Activated naive CD4-positive, alpha-beta T cell treated with anti-CD3 and anti-CD28 coated beads, Interleukin-2, amount 10 ng/mL, durations not matched to agents 7 days and 5 days (primary cell): ENCODE data around the gene WNK1.
A peak's percentile ranks its signal among the peaks of the same experiment; 100 is the strongest.

Experiments used
- CTCF ChIA-PET: fragments of 350-600 bp; sonication (Branson Sonifier 250); formaldehyde crosslinking; loops from one replicate; lab custom pipeline; 2021; ENCODE audit warnings: antibody characterized with exemption; lab: Charles Lee
- DNase-seq: peaks from one replicate; pipeline ENCODE4 v3.0.0-alpha.2; 2020
- H3K27ac Mint-ChIP-seq: one replicate; pipeline ENCODE4 v1.8.0; 2021; ENCODE audit warnings: mild to moderate bottlenecking, moderate library complexity, mixed read lengths
- H3K27me3 Mint-ChIP-seq: one replicate; pipeline ENCODE4 v1.8.0; 2021; ENCODE audit warnings: mild to moderate bottlenecking, mixed read lengths
- H3K36me3 Mint-ChIP-seq: one replicate; pipeline ENCODE4 v1.8.0; 2021; ENCODE audit warnings: mixed read lengths
- H3K4me1 Mint-ChIP-seq: one replicate; pipeline ENCODE4 v1.8.0; 2021; ENCODE audit warnings: mixed read lengths
- H3K4me3 Mint-ChIP-seq: one replicate; pipeline ENCODE4 v1.8.0; 2021; ENCODE audit warnings: mild to moderate bottlenecking, moderate library complexity, mixed read lengths
- H3K9me3 Mint-ChIP-seq: one replicate; pipeline ENCODE4 v1.8.0; 2021; ENCODE audit warnings: mixed read lengths

The WNK1 gene

DNA sequence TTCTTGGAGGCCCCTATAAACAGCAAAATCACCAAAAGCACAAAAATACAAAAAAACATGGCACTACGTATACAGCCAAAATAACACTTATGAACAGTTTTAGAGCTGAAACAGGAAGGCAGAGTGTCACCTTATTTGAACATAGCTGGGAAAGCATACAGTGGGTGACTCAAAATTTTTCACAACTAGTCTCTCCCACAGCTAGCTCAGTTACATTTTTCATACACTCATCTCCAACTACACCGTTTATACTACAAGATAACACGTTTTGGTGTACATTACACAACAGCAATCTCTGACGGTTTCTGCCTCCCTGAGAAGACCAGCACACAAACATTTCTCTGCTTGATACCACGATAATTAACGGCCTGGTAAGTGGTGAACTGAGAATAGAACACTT lies 194.3 kb downstream of the WNK1 start:
- H3K4me1 Mint-ChIP-seq = peaks cover 47% of the 10 kb centered on the region
- H3K36me3 Mint-ChIP-seq = peaks cover 32% of the 10 kb centered on the region
- no peaks in the 10 kb centered on the region for H3K9me3 Mint-ChIP-seq
- no peak overlapping the region for H3K4me3 Mint-ChIP-seq
- DNase-seq = no peak
- CTCF ChIA-PET = interaction anchor here (0.9 to 1.2 kb wide), 3 partner anchors 130 to 371 kb away, joined by 3 to 6 read pairs (median 4); no protein-coding TSS in a partner anchor
- H3K27ac Mint-ChIP-seq = peak overlapping the region; percentile 2
- peaks cover 5% of the 10 kb centered on the region for H3K27me3 Mint-ChIP-seq

DNA sequence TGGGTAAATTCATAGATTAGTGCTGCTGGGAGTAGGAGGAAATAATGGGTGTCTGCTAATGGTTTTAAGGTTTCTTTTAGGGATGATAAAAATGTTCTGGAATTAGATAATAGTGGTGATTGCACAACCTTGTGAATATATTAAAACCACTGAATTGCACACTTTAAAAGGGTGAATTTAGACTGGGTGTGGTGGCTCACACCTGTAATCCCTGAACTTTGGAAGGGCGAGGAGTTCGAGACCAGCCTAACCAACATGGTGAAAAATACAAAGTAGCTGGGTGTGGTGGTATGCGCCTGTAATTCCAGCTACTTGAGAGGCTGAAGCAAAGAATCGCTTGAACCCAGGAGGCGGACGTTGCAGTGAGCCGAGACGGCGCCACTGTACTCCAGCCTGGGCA lies 195.9 kb downstream of the WNK1 start:
- peak overlapping the region; percentile 59 for H3K27ac Mint-ChIP-seq
- H3K9me3 Mint-ChIP-seq = no peaks in the 10 kb centered on the region
- H3K27me3 Mint-ChIP-seq = peaks cover 5% of the 10 kb centered on the region
- peak overlapping the region; percentile 95 for H3K4me3 Mint-ChIP-seq
- CTCF ChIA-PET = interaction anchor here (0.6 to 1.1 kb wide), 2 partner anchors 134 to 145 kb away, joined by 3 read pairs; no protein-coding TSS in a partner anchor
- peaks cover 23% of the 10 kb centered on the region for H3K36me3 Mint-ChIP-seq
- no peak for DNase-seq
- peaks cover 41% of the 10 kb centered on the region for H3K4me1 Mint-ChIP-seq

DNA sequence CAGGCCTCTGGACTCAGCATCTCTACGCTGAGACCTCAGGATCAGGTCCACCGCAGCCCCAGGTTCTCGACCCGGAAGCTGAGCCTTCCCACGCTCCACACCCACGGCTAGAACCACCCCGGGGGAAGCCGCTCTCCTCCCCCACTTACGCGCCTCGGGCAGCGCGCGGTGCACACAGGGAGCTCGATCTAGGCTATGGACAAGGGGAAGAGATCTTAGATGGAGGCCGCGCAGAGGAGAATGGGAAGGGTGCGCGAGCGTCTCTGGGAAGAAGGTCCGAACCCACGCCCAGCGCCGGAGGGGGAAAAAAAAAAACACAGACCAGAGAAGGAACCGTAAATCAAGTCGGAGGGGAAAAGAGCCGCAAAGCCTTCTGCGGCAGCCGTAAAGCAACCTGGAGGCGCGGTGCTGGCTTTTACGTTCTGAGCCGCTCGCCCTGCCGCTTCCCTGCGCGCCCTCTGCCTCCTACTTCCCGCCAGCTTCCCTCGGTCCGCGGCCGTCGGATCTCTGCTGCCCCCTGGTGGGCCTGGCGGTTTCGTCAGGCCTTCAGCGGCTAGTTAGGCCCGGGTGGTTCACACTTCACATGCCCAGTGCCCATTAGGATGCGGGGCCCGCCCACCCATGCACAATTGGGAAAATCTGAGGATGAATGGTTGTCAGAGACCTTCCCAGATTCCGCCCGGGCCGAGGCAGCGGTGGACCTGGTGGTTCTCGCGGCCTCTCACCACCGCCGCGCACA lies 197.2 kb downstream of the WNK1 start, which contains the start of gene RAD52:
TSS of gene RAD52 (minus strand) at position 242 of the 739 bp plus-strand sequence. CDS start 16,636 bp downstream, outside the sequence.
- peak; percentile 97 for DNase-seq
- peaks cover 12% of the 10 kb centered on the region for H3K36me3 Mint-ChIP-seq
- peaks cover 31% of the 10 kb centered on the region for H3K4me1 Mint-ChIP-seq
- CTCF ChIA-PET = interaction anchor here (0.6 to 1.3 kb wide), 19 partner anchors 19 to 644 kb away, joined by 3 to 7 read pairs (median 3); no protein-coding TSS in a partner anchor
- peak within 1 kb of the TSS; percentile 93 for H3K27ac Mint-ChIP-seq
- peaks cover 5% of the 10 kb centered on the region for H3K27me3 Mint-ChIP-seq
- no peaks in the 10 kb centered on the region for H3K9me3 Mint-ChIP-seq
- H3K4me3 Mint-ChIP-seq = peak within 1 kb of the TSS; percentile 95

DNA sequence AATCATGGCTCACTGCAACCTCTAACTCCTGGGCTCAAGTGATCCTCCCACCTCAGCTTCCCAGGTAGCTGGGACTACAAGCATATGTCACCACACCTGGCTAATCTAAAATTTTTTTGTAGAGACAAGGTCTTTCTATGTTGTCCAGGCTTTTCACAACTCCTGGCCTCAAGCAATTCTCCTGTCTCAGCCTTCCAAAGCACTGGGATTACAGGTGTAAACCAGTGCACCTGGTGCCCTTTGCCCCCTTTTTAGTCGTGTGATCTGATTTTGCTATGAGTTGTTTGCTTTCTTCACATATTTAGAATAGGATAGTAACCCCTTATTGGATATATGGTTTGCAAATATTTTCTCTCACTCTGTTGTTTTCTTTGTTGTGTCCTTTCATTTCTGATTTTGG lies 198.8 kb downstream of the WNK1 start:
- peaks cover 5% of the 10 kb centered on the region for H3K27me3 Mint-ChIP-seq
- CTCF ChIA-PET = interaction anchor here (0.5 to 2.5 kb wide), 5 partner anchors 123 to 497 kb away, joined by 3 to 6 read pairs (median 4); no protein-coding TSS in a partner anchor
- H3K4me1 Mint-ChIP-seq = peaks cover 24% of the 10 kb centered on the region
- H3K27ac Mint-ChIP-seq = peak overlapping the region; percentile 26
- no peak overlapping the region for H3K4me3 Mint-ChIP-seq
- no peaks in the 10 kb centered on the region for H3K9me3 Mint-ChIP-seq
- DNase-seq = no peak
- peaks cover 7% of the 10 kb centered on the region for H3K36me3 Mint-ChIP-seq

DNA sequence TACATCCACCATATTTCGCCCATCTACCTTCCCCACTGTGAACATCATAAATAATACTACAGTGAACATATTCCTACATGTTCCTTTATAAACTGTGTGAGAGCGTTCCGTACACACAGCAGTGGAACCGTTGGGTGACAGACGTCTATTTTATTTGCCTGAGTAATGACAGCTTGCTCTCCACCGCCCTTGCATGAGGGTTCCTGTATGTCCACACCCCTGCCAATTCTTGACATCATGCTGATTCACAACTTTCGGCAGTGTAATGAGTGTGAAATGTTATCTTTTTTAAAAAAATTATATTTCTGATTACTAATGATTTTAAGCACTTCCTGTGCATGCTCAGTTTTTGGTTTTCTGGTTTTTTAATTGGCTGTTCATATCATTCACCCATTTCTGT lies 201.4 kb downstream of the WNK1 start:
- DNase-seq = no peak
- CTCF ChIA-PET = interaction anchor here (0.9 kb wide), 2 partner anchors 378 to 501 kb away, joined by 3 to 4 read pairs; no protein-coding TSS in a partner anchor
- no peak overlapping the region for H3K4me3 Mint-ChIP-seq

DNA sequence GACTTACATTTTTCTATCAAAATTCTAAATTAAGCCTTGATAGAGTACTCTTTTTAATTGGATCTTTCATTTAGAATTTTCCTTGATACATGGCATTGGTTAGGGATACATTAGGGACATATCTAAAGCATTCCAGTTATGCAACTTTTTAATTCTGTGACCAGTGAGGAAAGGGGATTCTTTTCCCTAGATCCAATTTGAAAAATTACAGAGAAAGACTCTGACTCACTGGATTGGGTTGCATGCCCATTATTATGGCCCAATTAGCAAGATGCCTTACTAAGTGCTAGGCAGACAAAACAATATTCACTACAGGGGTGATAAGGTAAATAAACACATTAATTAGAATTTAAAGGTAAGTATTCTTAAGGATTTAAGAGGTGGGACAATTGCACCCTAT lies 202.4 kb downstream of the WNK1 start:
- H3K27ac Mint-ChIP-seq = no peak overlapping the region
- no peaks in the 10 kb centered on the region for H3K4me1 Mint-ChIP-seq
- H3K9me3 Mint-ChIP-seq = no peaks in the 10 kb centered on the region
- DNase-seq = no peak
- H3K27me3 Mint-ChIP-seq = peaks cover under 1% of the 10 kb centered on the region
- CTCF ChIA-PET = no interaction called here
- no peak overlapping the region for H3K4me3 Mint-ChIP-seq
- H3K36me3 Mint-ChIP-seq = no peaks in the 10 kb centered on the region

More for the DNA sequence above, 201.4 kb downstream of the WNK1 start:
- no peaks in the 10 kb centered on the region for H3K9me3 Mint-ChIP-seq
- peaks cover 6% of the 10 kb centered on the region for H3K4me1 Mint-ChIP-seq
- no peak overlapping the region for H3K27ac Mint-ChIP-seq
- peaks cover 4% of the 10 kb centered on the region for H3K36me3 Mint-ChIP-seq
- H3K27me3 Mint-ChIP-seq = peaks cover 5% of the 10 kb centered on the region

DNA sequence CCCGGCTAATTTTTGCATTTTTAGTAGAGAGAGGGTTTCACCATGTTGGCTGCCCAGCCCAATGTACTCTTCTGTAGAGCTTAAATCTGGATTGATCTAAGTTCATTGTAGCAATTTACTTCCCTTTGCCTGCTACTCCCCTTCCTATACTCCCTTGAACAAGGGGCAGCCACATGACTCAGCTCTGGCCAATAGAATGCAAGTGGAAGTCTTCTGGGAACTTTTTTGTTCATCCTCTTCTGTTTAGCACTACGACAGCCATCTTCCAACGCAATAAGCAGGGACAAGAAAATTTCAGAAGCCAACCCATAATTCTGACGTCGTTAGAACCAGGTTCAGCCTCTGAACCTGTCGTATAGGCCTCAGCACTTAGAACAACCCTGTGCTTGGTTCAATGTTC lies 203.6 kb downstream of the WNK1 start:
- H3K36me3 Mint-ChIP-seq = no peaks in the 10 kb centered on the region
- H3K27ac Mint-ChIP-seq = no peak overlapping the region
- CTCF ChIA-PET = interaction anchor here (0.9 to 1.2 kb wide), 2 partner anchors 19 to 137 kb away, joined by 3 read pairs; no protein-coding TSS in a partner anchor
- H3K4me3 Mint-ChIP-seq = no peak overlapping the region
- no peaks in the 10 kb centered on the region for H3K9me3 Mint-ChIP-seq
- no peaks in the 10 kb centered on the region for H3K27me3 Mint-ChIP-seq
- no peak for DNase-seq
- H3K4me1 Mint-ChIP-seq = no peaks in the 10 kb centered on the region

DNA sequence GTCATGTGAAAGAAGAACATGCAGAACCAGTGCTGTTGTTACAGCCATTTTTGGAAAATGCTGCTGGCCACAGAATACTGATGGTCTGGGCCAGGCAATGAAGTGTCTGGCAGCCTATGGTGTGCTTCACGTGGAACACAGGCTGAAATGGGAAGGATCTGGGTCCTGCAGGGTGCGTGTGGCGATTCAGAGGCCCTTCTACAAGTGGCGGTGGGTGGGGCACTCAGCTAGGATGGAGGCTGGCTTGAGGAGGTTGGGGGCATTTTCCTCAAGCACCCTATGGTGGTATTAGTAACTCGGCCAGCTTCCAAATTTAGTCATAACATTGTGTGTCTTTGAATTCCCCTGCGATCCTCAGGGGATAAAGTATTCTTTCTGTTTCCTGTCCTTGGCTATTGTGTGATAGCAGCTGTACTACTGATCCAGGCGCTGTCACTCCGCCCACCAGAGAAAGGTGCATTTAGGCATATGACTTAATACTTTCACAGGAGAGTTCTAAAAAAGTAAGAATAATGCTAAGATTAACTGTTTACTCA lies 206.3 kb downstream of the WNK1 start:
- Mint-ChIP-seq H3K4me3 (no peak overlapping the region), H3K4me1 (no peaks in the 10 kb centered on the region), H3K9me3 (no peaks in the 10 kb centered on the region), H3K27me3 (peaks cover under 1% of the 10 kb centered on the region), H3K27ac (no peak overlapping the region), H3K36me3 (no peaks in the 10 kb centered on the region)
- no peak for DNase-seq
- CTCF ChIA-PET = interaction anchor here (2.0 kb wide), 1 partner anchor 10 kb away, joined by 4 read pairs; no protein-coding TSS in a partner anchor
